Upper lobe of left lung (tissue), 6 donors: ENCODE results near the gene NEO1. TPM values are rescaled to one million over a fixed set of nuclear protein-coding genes. Genes with fewer than 3 reads are reported as not detected.
A peak's percentile ranks its signal among the peaks of the same experiment; 100 is the strongest.

Experiments
- ATAC-seq, 2 donors: fragments of 200-7000 bp; cut with Tn5 transposase; one replicate each; pipeline ENCODE4 v1.9.1; 2022; ENCODE audit warnings: mild to moderate bottlenecking in 2 of 2, moderate library complexity in 2 of 2; ENCODE audit not compliant: low FRiP score in 2 of 2
- DNase-seq, 2 donors: peaks; one replicate each; pipeline ENCODE4 v3.0.0-alpha.2; 2019 to 2020
- H3K27ac ChIP-seq, 4 donors: fragments of 200-600 bp; sonication (generic); one replicate each; pipeline ENCODE4 v1.5.1; 2016 to 2019
- H3K27me3 ChIP-seq, 4 donors: fragments of 200-600 bp; sonication (generic); one replicate each; pipeline ENCODE4 v1.5.1; 2017 to 2019
- H3K36me3 ChIP-seq, 4 donors: fragments of 200-600 bp; sonication (generic); one replicate each; pipeline ENCODE4 v1.5.1; 2016 to 2019
- H3K4me1 ChIP-seq, 4 donors: fragments of 200-600 bp; sonication (generic); one replicate each; pipeline ENCODE4 v1.5.1; 2018 to 2019
- H3K4me3 ChIP-seq, 4 donors: fragments of 200-600 bp; sonication (generic); one replicate each; pipeline ENCODE4 v1.5.1; 2017 to 2019; ENCODE audit warnings: mild to moderate bottlenecking in 2 of 4, moderate library complexity in 1 of 4
- H3K9me3 ChIP-seq, 4 donors: fragments of 200-600 bp; sonication (generic); one replicate each; pipeline ENCODE4 v1.5.1; 2018 to 2019
- CTCF ChIP-seq, 6 experiments: fragments of 450-650 bp in 4 of 6; fragments of 200-600 bp in 2 of 6; sonication (generic) in 2 of 6; IDR thresholded peaks; one replicate each; pipeline ENCODE4 v1.5.1; 2016 to 2019; ENCODE audit warnings: antibody characterized with exemption in 6 of 6
- EP300 ChIP-seq, 4 donors: sonication (generic); formaldehyde crosslinking; IDR thresholded peaks; one replicate each; pipeline ENCODE4 v1.5.1; 2017; ENCODE audit warnings: antibody characterized with exemption in 4 of 4, control low read depth in 2 of 4
- POLR2A ChIP-seq, 4 donors: fragments of 450-650 bp; IDR thresholded peaks; one replicate each; pipeline ENCODE4 v1.5.1; 2016 to 2017; ENCODE audit warnings: antibody characterized with exemption in 4 of 4, mild to moderate bottlenecking in 2 of 4
- POLR2AphosphoS5 ChIP-seq, 2 donors: sonication (generic); formaldehyde crosslinking; IDR thresholded peaks; one replicate each; pipeline ENCODE4 v1.5.1; 2017; ENCODE audit warnings: antibody characterized with exemption in 2 of 2
- WGBS, 2 donors: methylation state at CpG; one replicate each; pipeline ENCODE4 v1.1.5; 2017 to 2018; 5-methylcytosine and 5-hydroxymethylcytosine counted together
- total RNA-seq, 6 donors: library from RNA; depleted of rRNA in 4 of 6; stranded (reverse); fragments of >200 nt in 4 of 6; gene quantifications; one replicate each; pipeline versions ENCODE4 v1.1.0 to v1.2.1, GENCODE V29; 2016 to 2021
- donor health status: DM: no; HTN: no; CAD: no; lungs with moderate emphysema.
- donor health status: DM: no; HTN: yes; CAD: no; lungs with severe emphysema.

The NEO1 gene
- total RNA-seq, 6 donors from 2014 or later = 14.7 to 37.5 (median 28.2) TPM

- no peaks in the 10 kb centered on the region for H3K9me3 ChIP-seq
- no peak overlapping the region for H3K27ac ChIP-seq
- ATAC-seq (no peak), DNase-seq (no peak)
- peaks cover 0 to 2% (median 0%) of the 10 kb centered on the region in 4 donors for H3K4me1 ChIP-seq
- no peak overlapping the region for H3K4me3 ChIP-seq
- no peak for TF ChIP-seq POLR2AphosphoS5 (IDR thresholded peaks at IDR 0.05)
- no peak for TF ChIP-seq CTCF (IDR thresholded peaks at IDR 0.05)
- TF ChIP-seq EP300 (IDR thresholded peaks at IDR 0.05) = no peak
- no peak for TF ChIP-seq POLR2A (IDR thresholded peaks at IDR 0.05)
- peaks cover 0 to 4% (median 0%) of the 10 kb centered on the region in 4 donors for H3K36me3 ChIP-seq
- no peaks in the 10 kb centered on the region for H3K27me3 ChIP-seq
- 86 to 90% methylated on average over 5 of the region's 5 CpGs for WGBS, 2 donors
Measured at GRCh38 chr15:73139744-73140553, 87.7 kb downstream of the NEO1 start.

DNA sequence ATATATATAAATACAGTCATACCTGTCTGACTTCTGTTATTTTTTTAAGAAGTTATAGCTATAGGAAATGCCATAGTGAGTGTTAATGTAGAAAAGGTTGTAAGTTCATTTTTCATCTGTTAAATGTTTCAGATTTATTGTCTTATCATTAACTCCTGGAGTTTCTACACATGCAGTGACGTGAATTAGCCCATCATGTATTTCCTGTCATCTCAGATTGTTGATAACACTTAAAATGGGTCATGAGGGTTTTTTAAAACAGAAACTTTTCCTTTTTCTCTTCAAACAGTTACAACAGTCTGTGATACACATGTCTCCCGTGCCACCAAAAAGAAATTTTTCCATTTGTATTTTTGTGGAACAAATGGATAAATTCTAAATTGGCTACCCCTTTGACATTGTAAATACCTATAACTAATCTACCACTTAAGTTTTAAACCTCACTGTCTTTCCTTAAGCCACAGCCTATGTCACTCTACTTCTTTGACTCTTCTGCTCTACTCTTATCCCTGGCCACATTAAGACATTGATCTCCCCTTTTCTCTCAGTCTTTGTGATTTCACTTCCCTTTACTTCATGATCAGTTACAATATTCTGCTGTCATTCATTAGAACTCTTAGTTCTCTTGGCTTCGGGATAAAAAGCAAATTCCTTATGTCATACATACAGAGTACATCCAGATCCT lies 89.1 kb downstream of the NEO1 start:
- DNase-seq (no peak), ATAC-seq (no peak)
- H3K9me3 ChIP-seq = no peaks in the 10 kb centered on the region
- H3K4me1 ChIP-seq = peaks cover 0 to 2% (median 0%) of the 10 kb centered on the region in 4 donors
- H3K27me3 ChIP-seq = no peaks in the 10 kb centered on the region
- TF ChIP-seq EP300 (IDR thresholded peaks at IDR 0.05) (no peak), POLR2AphosphoS5 (IDR thresholded peaks at IDR 0.05) (no peak), POLR2A (IDR thresholded peaks at IDR 0.05) (no peak), CTCF (IDR thresholded peaks at IDR 0.05) (no peak)
- peaks cover 0 to 4% (median 0%) of the 10 kb centered on the region in 4 donors for H3K36me3 ChIP-seq
- 51 to 58% methylated on average over 3 of the region's 3 CpGs for WGBS, 2 donors
- no peak overlapping the region for H3K27ac ChIP-seq
- no peak overlapping the region for H3K4me3 ChIP-seq

DNA sequence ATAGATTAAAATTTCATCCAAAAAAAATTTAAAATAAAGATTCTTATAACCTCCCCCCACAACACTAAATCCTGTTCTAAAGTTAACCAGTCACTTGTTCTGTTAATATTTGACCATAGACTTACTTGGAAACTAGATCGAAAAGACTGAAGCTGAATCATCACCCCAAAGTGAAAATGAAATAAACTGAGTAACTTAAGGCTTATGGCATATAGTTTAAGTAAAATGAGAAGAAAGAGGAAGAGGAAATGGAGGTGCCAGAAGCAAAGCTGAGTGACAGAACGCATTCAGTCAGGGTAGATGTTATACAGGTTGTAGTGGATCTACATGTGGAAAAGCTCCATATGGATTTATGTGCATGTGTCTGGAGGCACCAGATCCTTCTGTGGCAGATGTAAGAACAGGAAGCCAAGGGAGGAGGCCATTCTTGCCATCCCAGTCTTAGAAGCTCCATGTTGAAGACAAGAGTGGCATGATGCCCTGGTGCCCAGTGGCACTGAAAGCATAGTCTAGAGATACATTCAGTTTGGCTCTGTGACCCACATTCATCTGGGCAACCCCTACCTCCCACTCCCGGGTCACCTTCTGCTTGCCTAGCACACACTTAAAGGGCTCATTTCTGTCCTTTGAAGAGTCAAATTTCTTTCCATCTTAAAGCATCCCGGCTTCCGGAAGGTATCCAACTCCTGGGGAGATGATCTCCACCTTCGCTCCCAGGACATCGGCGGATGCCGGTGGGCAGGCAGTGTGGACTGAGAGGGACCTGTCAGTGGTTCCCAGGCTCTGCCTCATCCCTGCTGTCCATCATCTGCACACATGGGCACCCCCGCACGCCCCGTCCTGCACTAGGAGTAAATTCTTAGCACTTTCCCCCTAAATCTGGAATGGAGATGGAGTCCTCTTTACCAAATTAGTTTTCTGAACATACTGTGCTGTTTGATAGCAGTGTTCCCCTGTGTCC lies 90.8 kb downstream of the NEO1 start:
- no peak overlapping the region for H3K4me3 ChIP-seq
- no peaks in the 10 kb centered on the region for H3K36me3 ChIP-seq
- no peaks in the 10 kb centered on the region for H3K9me3 ChIP-seq
- no peak for TF ChIP-seq EP300 (IDR thresholded peaks at IDR 0.05)
- TF ChIP-seq POLR2A (IDR thresholded peaks at IDR 0.05) = no peak
- TF ChIP-seq CTCF (IDR thresholded peaks at IDR 0.05) = no peak
- TF ChIP-seq POLR2AphosphoS5 (IDR thresholded peaks at IDR 0.05) = no peak
- DNase-seq (peak in 1 of 2 donors; percentile 57), ATAC-seq (no peak)
- H3K27ac ChIP-seq = no peak overlapping the region
- WGBS, 2 donors = 90 to 94% methylated on average over 12 of the region's 12 CpGs
- H3K27me3 ChIP-seq = no peaks in the 10 kb centered on the region
- H3K4me1 ChIP-seq = peaks cover 0 to 2% (median 0%) of the 10 kb centered on the region in 4 donors

DNA sequence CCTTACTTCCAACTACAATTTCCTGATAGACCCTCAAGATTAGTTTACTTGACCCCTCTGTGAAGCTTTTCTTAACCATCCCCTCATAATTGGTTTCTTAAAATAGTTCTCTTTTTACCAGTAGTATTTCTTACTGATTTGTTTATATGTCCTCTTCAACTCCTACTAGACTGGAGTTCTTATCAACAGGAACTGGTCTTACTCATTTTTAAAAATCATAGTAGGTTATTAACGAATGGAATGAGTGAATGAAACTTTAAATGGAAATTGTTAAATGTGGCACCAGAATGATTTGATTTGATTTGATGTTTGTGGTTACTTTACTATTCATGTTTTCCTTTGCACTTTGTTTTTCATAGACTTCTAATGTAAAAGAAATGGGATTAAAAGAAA lies 91.5 kb downstream of the NEO1 start:
- Histone ChIP-seq H3K27ac (no peak overlapping the region), H3K4me3 (no peak overlapping the region), H3K9me3 (no peaks in the 10 kb centered on the region), H3K36me3 (no peaks in the 10 kb centered on the region), H3K4me1 (peaks cover 0 to 2% (median 0%) of the 10 kb centered on the region in 4 donors), H3K27me3 (no peaks in the 10 kb centered on the region)
- TF ChIP-seq POLR2AphosphoS5 (IDR thresholded peaks at IDR 0.05) (no peak), EP300 (IDR thresholded peaks at IDR 0.05) (no peak), POLR2A (IDR thresholded peaks at IDR 0.05) (no peak), CTCF (IDR thresholded peaks at IDR 0.05) (no peak)
- DNase-seq (no peak), ATAC-seq (no peak)
- 48 to 56% methylated on average over 1 of the region's 1 CpG for WGBS, 2 donors
